Measurements from ENCODE around the gene CTNNBL1. TPM values are rescaled to one million over a fixed set of nuclear protein-coding genes. Genes with fewer than 3 reads are reported as not detected.

Gene CTNNBL1
- total and polyA plus RNA-seq, 2 experiments from 2014 or later: 36.3 to 68.7 TPM

DNA sequence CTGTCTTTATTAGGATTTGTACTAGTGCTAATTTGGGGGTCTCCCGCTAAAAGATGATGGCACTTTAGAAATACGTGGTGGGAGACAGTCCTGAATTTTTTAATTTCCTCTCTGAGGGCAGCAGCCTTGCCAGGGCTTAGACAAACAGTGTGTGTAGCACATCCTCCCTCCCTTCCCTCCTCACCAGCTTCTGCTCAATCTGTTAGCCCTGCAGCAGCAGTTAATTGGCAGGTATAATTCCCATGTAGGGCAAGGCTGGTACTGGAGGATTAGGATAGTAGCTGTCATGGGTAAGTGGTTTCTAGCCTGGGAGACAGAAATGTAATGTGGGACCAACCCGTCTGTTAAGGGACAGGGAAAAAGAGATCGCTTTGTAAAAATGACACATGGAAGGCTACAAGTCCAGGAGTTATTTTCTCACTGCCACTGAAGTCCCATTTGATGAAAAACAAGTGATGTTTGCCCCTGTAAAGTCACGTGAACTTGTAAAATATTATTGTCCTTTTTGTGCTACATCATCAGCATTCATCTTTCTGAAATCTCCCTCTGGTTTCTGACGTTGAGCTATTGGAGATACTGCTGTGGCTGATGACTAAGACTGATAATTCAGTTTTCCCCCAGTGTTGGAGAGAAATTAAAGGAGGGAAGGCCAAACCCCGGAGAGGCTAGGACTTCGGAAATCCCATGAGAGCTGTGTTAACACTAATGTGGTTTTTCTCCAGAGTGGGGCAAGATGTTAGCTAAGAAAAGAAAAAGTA lies 40.6 kb downstream of the CTNNBL1 start:
- Mint-ChIP-seq H3K9me3 (no peaks in the 10 kb centered on the region), H3K4me1 (peaks cover 10% of the 10 kb centered on the region; the same call in 2 of the 3 replicates), H3K27me3 (ENCODE audit: insufficient read depth, low read depth, poor library complexity) (no peaks in the 10 kb centered on the region), H3K27ac (no peak overlapping the region; the same call in 1 of the 2 replicates), H3K4me3 (no peak overlapping the region), H3K36me3 (ENCODE audit: low read depth) (peaks cover 22% of the 10 kb centered on the region)
- H3F3A ChIP-seq (replicated peaks; ENCODE audit: low read depth): no peaks in the 10 kb centered on the region
- no peak overlapping the region for H3K4me3 ChIP-seq
- H3K27ac ChIP-seq (ENCODE audit: low read depth): no peak overlapping the region
- H3K4me2 ChIP-seq: no peak overlapping the region
- H2AFZ ChIP-seq: no peak overlapping the region
- DNase-seq (ENCODE audit: low spot score) (no peak), ATAC-seq (no peak)
- no peaks in the 10 kb centered on the region for H3K27me3 ChIP-seq (ENCODE audit: insufficient read depth)
- H3K4me1 ChIP-seq (ENCODE audit: insufficient read depth): no peaks in the 10 kb centered on the region
- TF ChIP-seq STAT1 (IDR thresholded peaks at IDR 0.05; ENCODE audit: unreplicated experiment): no peak
- TF ChIP-seq ZNF331 (CRISPR knock-in tag; IDR thresholded peaks at IDR 0.05; ENCODE audit: low read depth): no peak
- TF ChIP-seq, protein P1, sequence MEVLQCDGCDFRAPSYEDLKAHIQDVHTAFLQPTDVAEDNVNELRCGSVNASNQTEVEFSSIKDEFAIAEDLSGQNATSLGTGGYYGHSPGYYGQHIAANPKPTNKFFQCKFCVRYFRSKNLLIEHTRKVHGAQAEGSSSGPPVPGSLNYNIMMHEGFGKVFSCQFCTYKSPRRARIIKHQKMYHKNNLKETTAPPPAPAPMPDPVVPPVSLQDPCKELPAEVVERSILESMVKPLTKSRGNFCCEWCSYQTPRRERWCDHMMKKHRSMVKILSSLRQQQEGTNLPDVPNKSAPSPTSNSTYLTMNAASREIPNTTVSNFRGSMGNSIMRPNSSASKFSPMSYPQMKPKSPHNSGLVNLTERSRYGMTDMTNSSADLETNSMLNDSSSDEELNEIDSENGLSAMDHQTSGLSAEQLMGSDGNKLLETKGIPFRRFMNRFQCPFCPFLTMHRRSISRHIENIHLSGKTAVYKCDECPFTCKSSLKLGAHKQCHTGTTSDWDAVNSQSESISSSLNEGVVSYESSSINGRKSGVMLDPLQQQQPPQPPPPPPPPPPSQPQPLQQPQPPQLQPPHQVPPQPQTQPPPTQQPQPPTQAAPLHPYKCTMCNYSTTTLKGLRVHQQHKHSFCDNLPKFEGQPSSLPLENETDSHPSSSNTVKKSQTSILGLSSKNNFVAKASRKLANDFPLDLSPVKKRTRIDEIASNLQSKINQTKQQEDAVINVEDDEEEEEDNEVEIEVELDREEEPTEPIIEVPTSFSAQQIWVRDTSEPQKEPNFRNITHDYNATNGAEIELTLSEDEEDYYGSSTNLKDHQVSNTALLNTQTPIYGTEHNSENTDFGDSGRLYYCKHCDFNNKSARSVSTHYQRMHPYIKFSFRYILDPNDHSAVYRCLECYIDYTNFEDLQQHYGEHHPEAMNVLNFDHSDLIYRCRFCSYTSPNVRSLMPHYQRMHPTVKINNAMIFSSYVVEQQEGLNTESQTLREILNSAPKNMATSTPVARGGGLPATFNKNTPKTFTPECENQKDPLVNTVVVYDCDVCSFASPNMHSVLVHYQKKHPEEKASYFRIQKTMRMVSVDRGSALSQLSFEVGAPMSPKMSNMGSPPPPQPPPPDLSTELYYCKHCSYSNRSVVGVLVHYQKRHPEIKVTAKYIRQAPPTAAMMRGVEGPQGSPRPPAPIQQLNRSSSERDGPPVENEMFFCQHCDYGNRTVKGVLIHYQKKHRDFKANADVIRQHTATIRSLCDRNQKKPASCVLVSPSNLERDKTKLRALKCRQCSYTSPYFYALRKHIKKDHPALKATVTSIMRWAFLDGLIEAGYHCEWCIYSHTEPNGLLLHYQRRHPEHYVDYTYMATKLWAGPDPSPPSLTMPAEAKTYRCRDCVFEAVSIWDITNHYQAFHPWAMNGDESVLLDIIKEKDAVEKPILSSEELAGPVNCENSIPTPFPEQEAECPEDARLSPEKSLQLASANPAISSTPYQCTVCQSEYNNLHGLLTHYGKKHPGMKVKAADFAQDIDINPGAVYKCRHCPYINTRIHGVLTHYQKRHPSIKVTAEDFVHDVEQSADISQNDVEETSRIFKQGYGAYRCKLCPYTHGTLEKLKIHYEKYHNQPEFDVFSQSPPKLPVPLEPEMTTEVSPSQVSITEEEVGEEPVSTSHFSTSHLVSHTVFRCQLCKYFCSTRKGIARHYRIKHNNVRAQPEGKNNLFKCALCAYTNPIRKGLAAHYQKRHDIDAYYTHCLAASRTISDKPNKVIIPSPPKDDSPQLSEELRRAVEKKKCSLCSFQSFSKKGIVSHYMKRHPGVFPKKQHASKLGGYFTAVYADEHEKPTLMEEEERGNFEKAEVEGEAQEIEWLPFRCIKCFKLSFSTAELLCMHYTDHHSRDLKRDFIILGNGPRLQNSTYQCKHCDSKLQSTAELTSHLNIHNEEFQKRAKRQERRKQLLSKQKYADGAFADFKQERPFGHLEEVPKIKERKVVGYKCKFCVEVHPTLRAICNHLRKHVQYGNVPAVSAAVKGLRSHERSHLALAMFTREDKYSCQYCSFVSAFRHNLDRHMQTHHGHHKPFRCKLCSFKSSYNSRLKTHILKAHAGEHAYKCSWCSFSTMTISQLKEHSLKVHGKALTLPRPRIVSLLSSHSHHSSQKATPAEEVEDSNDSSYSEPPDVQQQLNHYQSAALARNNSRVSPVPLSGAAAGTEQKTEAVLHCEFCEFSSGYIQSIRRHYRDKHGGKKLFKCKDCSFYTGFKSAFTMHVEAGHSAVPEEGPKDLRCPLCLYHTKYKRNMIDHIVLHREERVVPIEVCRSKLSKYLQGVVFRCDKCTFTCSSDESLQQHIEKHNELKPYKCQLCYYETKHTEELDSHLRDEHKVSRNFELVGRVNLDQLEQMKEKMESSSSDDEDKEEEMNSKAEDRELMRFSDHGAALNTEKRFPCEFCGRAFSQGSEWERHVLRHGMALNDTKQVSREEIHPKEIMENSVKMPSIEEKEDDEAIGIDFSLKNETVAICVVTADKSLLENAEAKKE (CRISPR knock-in tag; IDR thresholded peaks at IDR 0.05): no peak
- H3K9me2 ChIP-seq (ENCODE audit: insufficient read depth): no peaks in the 10 kb centered on the region
- peaks cover 8% of the 10 kb centered on the region for H4K20me1 ChIP-seq (replicated peaks; ENCODE audit: insufficient read depth)
- peaks cover 16% of the 10 kb centered on the region for H3K79me2 ChIP-seq (replicated peaks; ENCODE audit: insufficient read depth)
- H3K36me3 ChIP-seq (ENCODE audit: insufficient read depth): no peaks in the 10 kb centered on the region

DNA sequence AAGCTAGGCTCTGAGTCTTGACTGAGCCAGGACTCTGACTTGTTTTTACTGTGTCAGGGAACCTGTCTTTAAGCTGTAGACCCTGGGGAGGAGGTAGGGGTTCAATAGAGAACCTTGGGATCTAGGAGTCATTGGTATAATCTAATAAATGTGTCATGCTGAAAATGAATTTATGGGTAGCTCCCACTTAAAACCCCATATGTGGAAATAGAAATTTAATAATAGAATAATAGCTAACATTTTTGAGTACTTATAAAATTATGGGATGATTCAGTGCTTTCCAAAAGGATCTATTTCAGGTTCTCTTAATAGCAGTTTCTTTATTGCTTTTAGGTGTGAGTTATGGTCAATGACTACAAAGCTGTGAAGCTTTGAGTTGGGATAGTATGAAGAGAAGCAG lies 41.7 kb downstream of the CTNNBL1 start:
- peaks cover 14% of the 10 kb centered on the region for H4K20me1 ChIP-seq (replicated peaks; ENCODE audit: insufficient read depth)
- peaks cover 22% of the 10 kb centered on the region for H3K36me3 Mint-ChIP-seq (ENCODE audit: low read depth)
- no peak overlapping the region for H2AFZ ChIP-seq
- no peaks in the 10 kb centered on the region for H3K9me3 Mint-ChIP-seq
- no peaks in the 10 kb centered on the region for H3K27me3 Mint-ChIP-seq (ENCODE audit: insufficient read depth, low read depth, poor library complexity)
- ATAC-seq (no peak), DNase-seq (ENCODE audit: low spot score) (no peak)
- no peak overlapping the region for H3K27ac ChIP-seq (ENCODE audit: low read depth)
- H3K9me2 ChIP-seq (ENCODE audit: insufficient read depth): no peaks in the 10 kb centered on the region
- H3K4me3 ChIP-seq: no peak overlapping the region
- no peak overlapping the region for H3K4me2 ChIP-seq
- H3K36me3 ChIP-seq (ENCODE audit: insufficient read depth): no peaks in the 10 kb centered on the region
- H3K4me3 Mint-ChIP-seq: no peak overlapping the region
- no peaks in the 10 kb centered on the region for H3K27me3 ChIP-seq (ENCODE audit: insufficient read depth)
- no peaks in the 10 kb centered on the region for H3F3A ChIP-seq (replicated peaks; ENCODE audit: low read depth)
- peaks cover 6% of the 10 kb centered on the region; the same call in 2 of the 3 replicates for H3K4me1 Mint-ChIP-seq
- peaks cover 10% of the 10 kb centered on the region; the same call in 1 of the 2 replicates for H3K79me2 ChIP-seq (replicated peaks; ENCODE audit: insufficient read depth)
- TF ChIP-seq, protein P2, sequence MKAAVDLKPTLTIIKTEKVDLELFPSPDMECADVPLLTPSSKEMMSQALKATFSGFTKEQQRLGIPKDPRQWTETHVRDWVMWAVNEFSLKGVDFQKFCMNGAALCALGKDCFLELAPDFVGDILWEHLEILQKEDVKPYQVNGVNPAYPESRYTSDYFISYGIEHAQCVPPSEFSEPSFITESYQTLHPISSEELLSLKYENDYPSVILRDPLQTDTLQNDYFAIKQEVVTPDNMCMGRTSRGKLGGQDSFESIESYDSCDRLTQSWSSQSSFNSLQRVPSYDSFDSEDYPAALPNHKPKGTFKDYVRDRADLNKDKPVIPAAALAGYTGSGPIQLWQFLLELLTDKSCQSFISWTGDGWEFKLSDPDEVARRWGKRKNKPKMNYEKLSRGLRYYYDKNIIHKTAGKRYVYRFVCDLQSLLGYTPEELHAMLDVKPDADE (IDR thresholded peaks at IDR 0.05): no peak
- no peak for TF ChIP-seq EZH2 (IDR thresholded peaks at IDR 0.05; ENCODE audit: low read depth, unreplicated experiment)
- TF ChIP-seq, protein P3, sequence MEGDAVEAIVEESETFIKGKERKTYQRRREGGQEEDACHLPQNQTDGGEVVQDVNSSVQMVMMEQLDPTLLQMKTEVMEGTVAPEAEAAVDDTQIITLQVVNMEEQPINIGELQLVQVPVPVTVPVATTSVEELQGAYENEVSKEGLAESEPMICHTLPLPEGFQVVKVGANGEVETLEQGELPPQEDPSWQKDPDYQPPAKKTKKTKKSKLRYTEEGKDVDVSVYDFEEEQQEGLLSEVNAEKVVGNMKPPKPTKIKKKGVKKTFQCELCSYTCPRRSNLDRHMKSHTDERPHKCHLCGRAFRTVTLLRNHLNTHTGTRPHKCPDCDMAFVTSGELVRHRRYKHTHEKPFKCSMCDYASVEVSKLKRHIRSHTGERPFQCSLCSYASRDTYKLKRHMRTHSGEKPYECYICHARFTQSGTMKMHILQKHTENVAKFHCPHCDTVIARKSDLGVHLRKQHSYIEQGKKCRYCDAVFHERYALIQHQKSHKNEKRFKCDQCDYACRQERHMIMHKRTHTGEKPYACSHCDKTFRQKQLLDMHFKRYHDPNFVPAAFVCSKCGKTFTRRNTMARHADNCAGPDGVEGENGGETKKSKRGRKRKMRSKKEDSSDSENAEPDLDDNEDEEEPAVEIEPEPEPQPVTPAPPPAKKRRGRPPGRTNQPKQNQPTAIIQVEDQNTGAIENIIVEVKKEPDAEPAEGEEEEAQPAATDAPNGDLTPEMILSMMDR (conservative IDR thresholded peaks at IDR 0.05; ENCODE audit: low read depth in 2 of 2): no peak
- no peak for TF ChIP-seq STAT1 (IDR thresholded peaks at IDR 0.05; ENCODE audit: unreplicated experiment)
- no peak for TF ChIP-seq POLR2AphosphoS5 (IDR thresholded peaks at IDR 0.05; ENCODE audit: low read depth)
- TF ChIP-seq ZNF114 (CRISPR knock-in tag; IDR thresholded peaks at IDR 0.05): no peak
- TF ChIP-seq JUNB (IDR thresholded peaks at IDR 0.05; ENCODE audit: unreplicated experiment): no peak
- no peak overlapping the region for H3K27ac Mint-ChIP-seq
- H3K4me1 ChIP-seq (ENCODE audit: insufficient read depth): no peaks in the 10 kb centered on the region

Data from GM23338 (cell line).